GM21381 (cell line): Measurements from ENCODE around the gene SCFD2.
"Not testable (repeated sequence)": the region's sequence is repeated elsewhere in the genome, so short reads cannot be mapped to it uniquely, and the experiment has no call there.

Experiments
- ATAC-seq: cut with Tn5 transposase; IDR thresholded peaks from one replicate; pipeline ENCODE4 v1.9.1; 2021; ENCODE audit warnings: mild to moderate bottlenecking, moderate library complexity; ENCODE audit not compliant: unreplicated experiment

Gene SCFD2

DNA sequence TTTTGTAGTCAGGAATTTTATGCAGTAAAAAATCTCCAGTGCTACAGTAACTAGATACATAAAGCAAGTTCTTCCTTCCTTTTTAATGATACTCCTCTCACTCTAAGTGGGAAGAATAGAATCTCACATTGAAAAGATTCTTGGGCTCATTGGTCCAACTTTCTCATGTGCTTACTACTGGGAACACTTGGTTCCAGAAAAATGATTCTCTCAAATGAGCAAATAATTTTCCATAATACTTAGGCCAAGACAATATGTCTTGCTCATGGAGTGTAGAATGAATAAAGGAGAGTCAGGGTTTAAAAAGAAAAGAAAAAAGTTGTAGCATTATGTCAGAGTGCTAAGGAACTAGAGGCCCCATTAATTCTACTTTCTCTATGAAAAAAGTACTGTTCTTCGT is 306.0 kb downstream of the SCFD2 start:
- ATAC-seq, result no peak

DNA sequence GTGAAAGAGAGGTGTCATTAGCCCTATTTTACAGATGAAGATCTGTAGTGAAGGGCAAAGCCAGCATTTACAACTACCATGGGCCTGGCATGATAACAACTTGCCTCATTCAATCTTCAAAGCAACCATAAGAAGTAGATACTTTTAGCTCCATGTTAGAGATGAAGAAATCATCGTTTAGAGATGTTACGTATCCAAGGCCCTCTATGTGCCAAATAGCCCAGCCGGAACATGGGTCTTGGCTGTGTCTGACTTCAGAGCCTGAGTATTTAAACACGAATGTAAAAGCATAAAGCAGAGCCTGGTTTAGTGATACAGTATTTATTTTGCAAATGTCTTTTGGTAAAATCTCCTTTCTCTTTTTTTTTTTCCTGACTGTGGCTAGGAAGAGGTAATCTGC is 306.6 kb downstream of the SCFD2 start:
- ATAC-seq, result no peak

DNA sequence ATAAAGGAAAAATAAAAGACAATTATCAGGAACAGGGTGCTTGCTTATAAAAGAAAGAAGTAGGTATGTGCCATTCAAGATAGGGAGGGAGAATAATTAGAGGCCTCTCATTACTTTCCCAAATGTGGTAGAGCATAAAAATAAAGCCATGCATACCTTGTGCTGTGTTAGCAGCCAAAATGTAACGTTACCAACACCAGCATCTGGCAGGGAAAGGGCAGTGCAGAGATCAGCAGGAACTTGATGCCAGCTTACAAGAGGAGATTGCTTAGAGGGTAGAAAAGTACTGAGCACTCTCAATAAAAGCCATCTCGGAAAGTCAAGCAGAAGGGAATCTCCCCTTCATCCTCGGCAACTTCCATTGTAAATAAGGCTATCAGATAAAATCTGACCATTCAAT is 308.2 kb downstream of the SCFD2 start:
- no peak for ATAC-seq

DNA sequence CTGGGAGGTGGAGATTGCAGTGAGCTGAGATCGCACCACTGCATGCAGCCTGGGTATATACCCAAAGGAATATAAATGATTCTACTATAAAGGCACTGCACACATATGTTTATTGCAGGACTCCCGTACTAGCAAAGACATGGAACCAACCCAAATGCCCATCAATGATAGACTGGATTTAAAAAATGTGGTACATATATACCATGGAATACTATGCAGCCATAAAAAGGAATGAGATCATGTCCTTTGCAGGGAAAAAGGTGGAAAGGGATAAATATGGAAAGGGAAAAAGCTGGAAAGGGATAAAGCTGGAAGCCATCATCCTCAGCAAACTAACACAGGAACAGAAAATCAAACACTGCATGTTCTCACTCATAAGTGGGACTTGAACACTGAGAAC is 308.8 kb downstream of the SCFD2 start:
- ATAC-seq, result not testable (repeated sequence)

DNA sequence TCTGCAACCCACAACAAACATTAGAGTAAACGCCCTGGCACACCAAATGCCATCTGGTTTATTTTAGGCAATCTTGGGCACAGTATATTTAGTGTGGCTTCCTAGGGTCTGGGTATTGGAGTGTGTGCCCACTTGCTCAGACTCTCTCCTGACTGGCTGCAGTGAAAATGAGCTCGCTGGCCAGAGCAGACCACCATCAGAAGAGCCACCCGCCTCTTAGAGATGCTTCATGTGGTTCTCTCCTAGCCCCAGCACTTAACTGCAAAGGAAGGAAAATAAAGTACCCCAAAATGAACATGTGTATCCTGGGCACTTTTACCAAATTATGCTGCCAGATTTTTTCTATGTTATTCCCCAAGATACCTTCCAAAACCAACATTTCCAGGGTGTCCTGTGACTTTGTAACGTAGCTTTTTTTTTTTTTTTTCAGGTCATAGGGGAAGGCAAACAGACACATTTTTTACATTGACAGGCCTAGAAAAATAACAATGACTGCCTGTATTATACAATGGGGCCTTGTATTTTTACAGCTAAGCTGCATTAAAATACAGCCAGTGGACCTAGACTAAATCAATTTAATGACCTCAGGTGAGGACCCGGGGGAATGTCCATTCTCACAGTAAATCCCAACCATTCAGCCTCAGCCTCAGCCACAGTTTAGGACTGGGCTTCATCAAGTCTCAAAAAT is 310.0 kb downstream of the SCFD2 start:
- ATAC-seq, result no peak

- no peak for ATAC-seq
Measured at GRCh38 chr4:53055274-53055673, 310.6 kb downstream of the SCFD2 start.

DNA sequence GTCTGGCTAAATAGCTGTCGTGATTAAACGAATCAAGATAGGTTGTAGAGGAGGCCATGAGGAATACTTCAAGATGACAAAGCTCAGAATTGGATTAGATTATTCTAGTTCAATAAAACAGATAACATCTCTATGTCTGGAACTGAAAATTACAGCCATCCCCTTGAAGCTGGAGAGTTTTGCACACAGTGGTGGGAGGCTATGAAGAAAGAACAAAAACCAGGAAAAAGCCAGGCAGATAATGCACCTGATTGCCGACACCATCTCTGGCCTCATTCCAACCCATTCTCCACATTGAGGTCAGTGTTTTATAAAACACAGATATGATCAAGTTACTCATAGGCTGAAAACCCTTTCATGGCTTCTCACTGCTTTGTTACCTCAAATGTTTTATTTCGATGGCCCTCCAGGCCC is 315.5 kb downstream of the SCFD2 start:
- ATAC-seq, result no peak

DNA sequence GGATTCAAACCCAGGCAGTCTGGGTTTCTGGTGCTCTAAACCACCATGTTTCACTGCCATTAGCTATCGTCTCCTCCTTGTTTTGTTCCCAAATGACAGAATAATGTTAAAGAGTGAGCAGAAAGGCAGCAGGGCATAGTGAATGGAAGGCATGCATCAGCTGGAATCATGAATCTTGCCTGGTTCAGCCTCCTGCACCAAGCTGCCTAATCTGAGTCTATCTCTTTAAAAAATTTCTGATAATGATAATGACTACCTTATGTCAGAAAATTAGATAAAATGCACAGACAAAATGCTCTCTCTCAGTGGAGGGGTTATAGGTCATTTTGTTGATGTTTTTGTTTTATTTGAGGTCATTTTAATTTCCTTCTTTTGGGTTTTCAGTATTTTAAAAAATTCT is 316.3 kb downstream of the SCFD2 start:
- ATAC-seq, result no peak

DNA sequence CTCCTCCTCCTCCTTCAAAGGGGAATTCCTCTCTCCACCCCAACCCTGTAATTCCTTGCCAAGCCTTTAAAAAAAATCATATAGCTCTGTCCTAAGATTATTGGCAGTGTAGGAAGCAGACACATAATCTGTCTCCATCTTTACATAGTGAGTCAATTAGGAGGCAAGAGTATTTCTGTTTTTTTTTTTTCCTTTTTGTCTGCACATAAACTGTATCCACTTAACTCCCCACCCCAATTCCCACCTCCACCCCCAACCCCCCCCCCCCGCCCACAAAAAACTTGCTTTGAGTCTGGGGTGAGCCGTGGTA is 321.3 kb downstream of the SCFD2 start:
- ATAC-seq, result no peak

GRCh38 chr4:53043891-53044650 is 321.8 kb downstream of the SCFD2 start:
- no peak for ATAC-seq

DNA sequence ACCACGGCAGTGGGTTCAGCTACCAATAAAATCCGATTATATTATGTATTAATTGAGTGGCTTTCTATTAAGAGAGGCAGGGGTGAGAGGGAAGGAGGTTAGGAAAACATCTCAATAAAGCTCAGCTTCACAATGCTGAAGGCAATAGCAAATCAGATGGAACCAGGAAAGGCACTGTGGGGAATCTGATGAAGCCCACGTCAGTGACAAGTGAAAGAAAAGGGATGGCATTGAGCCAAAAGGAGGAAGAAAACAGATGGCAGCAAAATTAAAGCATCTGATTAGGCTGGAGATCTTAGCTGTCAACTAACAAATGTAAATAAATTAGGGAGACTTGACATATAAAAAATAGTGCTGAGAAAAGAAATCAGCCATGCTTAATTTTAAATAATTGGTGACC is 322.8 kb downstream of the SCFD2 start:
- no peak for ATAC-seq

GRCh38 chr4:53040851-53041250 is 325.0 kb downstream of the SCFD2 start:
- ATAC-seq, result no peak

DNA sequence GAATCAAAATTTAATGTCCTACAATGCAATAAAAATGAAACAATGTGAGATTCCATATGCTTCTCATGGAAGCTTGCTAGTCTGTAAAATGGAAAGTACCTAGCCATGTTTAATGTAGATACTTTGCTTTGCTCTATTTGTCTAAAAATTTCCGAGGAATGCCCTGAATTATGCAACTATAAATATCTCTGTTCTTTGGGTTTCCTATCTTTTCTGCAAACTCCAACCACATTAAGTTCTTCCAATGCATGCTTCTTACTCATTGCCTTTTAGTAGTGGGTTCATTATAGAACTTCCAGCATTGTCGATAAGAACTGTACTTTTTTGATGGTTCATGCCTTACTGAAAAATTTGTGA is 325.4 kb downstream of the SCFD2 start:
- ATAC-seq, result no peak

DNA sequence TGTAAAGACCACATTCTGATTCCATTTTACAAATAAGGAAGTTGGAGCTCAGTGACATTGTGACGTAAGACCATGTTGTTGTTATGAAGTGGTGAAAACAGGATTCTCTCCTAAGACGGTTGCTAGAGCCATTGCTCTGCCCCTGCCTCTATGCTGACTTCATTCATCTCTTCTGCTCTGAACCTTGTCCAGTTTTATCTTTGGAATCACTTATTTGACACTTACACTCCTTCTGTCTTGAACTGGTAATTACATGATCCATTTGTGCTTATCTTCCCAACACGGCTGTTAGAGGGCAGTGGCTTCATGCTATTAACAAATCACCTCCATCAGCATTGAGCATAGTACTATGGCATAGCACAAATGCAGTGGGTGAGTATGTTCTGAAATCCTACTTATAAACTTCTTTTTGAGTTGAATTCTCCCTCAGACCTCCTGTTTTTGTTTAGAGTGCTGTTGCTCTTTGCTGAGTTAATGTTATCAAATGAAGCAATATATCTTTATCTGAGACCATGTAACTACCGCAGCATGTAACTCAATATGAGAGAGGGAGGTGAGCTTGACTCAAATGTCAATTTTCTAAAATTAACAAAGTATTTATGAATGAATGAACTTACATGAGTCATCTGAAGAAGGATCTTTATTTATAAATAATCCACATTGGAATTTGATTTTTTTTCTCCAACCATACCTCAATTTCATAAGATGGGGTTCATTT is 326.0 kb downstream of the SCFD2 start:
- no peak for ATAC-seq

- no peak for ATAC-seq
Measured at GRCh38 chr4:53037892-53038291, 328.0 kb downstream of the SCFD2 start.

DNA sequence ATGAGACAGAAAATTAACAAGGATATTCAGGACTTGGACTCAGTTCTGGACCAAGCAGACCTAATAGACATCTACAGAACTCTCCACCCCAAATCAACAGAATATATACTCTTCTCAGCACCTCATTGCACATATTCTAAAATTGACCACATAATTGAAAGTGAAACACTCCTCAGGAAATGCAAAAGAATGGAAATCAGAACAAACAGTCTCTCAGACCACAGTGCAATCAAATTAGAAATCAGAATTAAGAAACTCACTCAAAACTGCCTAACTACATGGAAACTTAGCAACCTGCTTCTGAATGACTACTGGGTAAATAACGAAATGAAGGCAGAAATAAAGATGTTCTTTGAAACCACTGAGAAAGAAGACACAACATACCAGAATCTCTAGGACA is 333.0 kb downstream of the SCFD2 start:
- ATAC-seq, result not testable (repeated sequence)

DNA sequence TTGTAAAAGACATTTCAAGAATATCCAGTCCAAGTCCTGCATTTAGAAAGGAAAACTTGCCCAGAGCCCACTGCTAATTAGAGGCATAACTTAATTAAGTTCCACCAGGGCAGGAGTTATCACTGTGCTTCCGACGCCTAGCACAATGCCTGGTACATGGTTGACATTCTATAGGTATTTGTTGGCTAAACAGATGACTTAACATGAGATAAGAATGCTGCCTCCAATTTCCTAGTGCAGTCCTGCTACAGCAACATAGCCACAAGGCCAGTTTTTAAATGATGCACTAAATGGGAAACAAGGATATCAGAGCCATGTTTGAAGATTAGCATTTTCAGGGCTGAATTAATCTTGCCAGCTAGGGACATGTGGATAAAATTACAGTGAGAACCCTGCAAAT is 339.6 kb downstream of the SCFD2 start:
- no peak for ATAC-seq

DNA sequence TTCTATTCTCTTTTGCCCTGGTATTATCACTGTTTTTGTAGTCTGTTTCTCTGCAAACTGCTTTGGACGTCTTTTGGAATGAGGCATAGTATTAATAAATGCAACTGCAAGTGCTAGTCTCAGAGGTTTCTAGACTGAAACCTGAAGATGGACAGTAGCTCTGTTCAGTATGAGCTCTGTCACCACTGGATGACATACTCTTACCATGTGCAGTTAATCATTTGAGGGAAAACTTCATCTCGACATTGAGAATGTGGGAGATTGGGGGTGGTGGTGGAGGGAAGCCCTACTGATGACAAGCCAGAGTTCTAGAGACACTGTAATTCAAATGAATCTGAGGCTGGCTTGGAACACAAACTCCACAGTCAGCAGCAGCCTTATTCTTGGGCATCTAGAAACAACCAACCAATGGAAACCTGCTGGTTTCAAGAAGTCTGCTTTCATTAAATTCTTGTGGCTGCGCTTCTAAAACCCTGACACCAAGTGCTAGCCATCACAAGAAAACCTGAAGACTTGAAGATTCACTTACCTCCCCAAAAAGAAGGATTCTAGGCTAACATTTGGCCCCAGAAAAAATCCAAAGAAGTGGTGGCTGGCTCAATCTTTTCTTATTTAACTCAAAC is 342.1 kb downstream of the SCFD2 start:
- ATAC-seq, result peak; percentile 63

- no peak for ATAC-seq
Measured at GRCh38 chr4:53022513-53023100, 343.3 kb downstream of the SCFD2 start.

GRCh38 chr4:53021754-53022512 is 343.9 kb downstream of the SCFD2 start:
- no peak for ATAC-seq
